GM11168 (cell line): ENCODE measurements around the gene TEX55.
"Not testable (repeated sequence)": the region's sequence is repeated elsewhere in the genome, so short reads cannot be mapped to it uniquely, and the experiment has no call there.

Experiments
- in situ Hi-C: fragments of 300-500 bp; cut with MboI; formaldehyde crosslinking; loops from one replicate; pipeline ENCODE4 v1.12.0; 2022; ENCODE audit warnings: low sequenced_read_pairs; ENCODE audit not compliant: unreplicated experiment

Gene TEX55

GRCh38 chr3:119157971-119158370, 12.0 kb downstream of the TEX55 start:
- in situ Hi-C loops = no loop called here

- in situ Hi-C loops = no loop called here
Observed at GRCh38 chr3:119160361-119160760, 14.4 kb downstream of the TEX55 start.

- in situ Hi-C loops = no loop called here
Observed at GRCh38 chr3:119160815-119161214, 14.8 kb downstream of the TEX55 start.

- in situ Hi-C loops = no loop called here
Observed at GRCh38 chr3:119161240-119161639, 15.3 kb downstream of the TEX55 start.

GRCh38 chr3:119164745-119165144, 18.8 kb downstream of the TEX55 start:
- in situ Hi-C loops = not testable (repeated sequence)

GRCh38 chr3:119170821-119171220, 24.9 kb downstream of the TEX55 start:
- in situ Hi-C loops = no loop called here

GRCh38 chr3:119173325-119173724, 27.4 kb downstream of the TEX55 start, which contains the start of gene UPK1B:
UPK1B (plus strand) TSS chr3:119173598; CDS start chr3:119186742, 13,144 bp downstream.
- in situ Hi-C loops = no loop called here

- in situ Hi-C loops = no loop called here
Observed at GRCh38 chr3:119175872-119176756, 30.1 kb downstream of the TEX55 start.

- in situ Hi-C loops = no loop called here
Observed at GRCh38 chr3:119176778-119177177, 30.8 kb downstream of the TEX55 start.

GRCh38 chr3:119177321-119177720, 31.4 kb downstream of the TEX55 start:
- in situ Hi-C loops = no loop called here

GRCh38 chr3:119181765-119182164, 35.8 kb downstream of the TEX55 start:
- in situ Hi-C loops = no loop called here

- in situ Hi-C loops = no loop called here
Observed at GRCh38 chr3:119184111-119184510, 38.1 kb downstream of the TEX55 start.

GRCh38 chr3:119184796-119185570, 39.0 kb downstream of the TEX55 start:
- in situ Hi-C loops = no loop called here

- in situ Hi-C loops = no loop called here
Observed at GRCh38 chr3:119187266-119187665, 41.3 kb downstream of the TEX55 start.

GRCh38 chr3:119191800-119192199, 45.8 kb downstream of the TEX55 start:
- in situ Hi-C loops = no loop called here

- in situ Hi-C loops = no loop called here
Observed at GRCh38 chr3:119194237-119195150, 48.5 kb downstream of the TEX55 start.

- in situ Hi-C loops = no loop called here
Observed at GRCh38 chr3:119195151-119195476, 49.1 kb downstream of the TEX55 start.

- in situ Hi-C loops = no loop called here
Observed at GRCh38 chr3:119195911-119196310, 49.9 kb downstream of the TEX55 start.
